GM19023 (cell line): Measurements from ENCODE around the gene THAP11.

ENCODE experiments used
- ATAC-seq: cut with Tn5 transposase; IDR thresholded peaks from one replicate; pipeline ENCODE4 v1.9.1; 2021; ENCODE audit warnings: mild to moderate bottlenecking, moderate library complexity; ENCODE audit not compliant: unreplicated experiment

THAP11 gene

DNA sequence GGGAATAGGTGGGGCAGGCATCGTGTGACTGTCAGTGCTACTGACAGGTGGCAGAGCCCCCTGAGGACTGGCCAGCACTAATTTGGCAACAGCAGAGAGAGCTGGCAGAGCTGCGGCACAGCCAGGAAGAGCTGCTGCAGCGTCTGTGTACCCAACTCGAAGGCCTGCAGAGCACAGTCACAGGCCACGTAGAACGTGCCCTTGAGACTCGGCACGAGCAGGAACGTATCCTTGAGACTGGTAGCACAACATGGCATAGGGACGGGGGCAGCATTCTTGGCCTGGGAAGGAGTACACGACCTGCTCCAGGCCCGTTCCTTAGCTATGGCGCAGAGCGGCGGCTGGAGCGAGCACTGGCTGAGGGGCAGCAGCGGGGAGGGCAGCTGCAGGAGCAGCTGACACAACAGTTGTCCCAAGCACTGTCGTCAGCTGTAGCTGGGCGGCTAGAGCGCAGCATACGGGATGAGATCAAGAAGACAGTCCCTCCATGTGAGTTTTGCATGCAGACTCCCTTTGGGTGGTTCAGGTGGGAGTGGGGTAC is 39.6 kb downstream of the THAP11 start:
- no peak for ATAC-seq

DNA sequence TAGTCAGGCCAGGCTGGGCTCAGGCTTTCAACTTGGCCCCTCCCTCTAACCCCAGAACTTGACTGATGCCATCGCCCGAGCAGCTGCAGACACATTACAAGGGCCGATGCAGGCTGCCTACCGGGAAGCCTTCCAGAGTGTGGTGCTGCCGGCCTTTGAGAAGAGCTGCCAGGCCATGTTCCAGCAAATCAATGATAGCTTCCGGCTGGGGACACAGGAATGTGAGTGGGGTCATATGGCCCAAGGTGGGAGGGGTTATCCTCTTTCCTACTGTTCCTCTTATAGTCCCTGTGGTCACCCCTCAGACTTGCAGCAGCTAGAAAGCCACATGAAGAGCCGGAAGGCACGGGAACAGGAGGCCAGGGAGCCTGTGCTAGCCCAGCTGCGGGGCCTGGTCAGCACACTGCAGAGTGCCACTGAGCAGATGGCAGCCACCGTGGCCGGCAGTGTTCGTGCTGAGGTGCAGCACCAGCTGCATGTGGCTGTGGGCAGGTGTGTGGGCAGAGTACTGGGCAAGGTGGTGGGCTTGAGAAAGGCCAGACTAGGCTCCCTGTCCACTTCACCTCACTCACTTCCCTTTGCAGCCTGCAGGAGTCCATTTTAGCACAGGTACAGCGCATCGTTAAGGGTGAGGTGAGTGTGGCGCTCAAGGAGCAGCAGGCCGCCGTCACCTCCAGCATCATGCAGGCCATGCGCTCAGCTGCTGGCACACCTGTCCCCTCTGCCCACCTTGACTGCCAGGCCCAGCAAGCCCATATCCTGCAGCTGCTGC is 40.4 kb downstream of the THAP11 start:
- ATAC-seq = no peak

GRCh38 chr16:67883146-67883871 is 41.2 kb downstream of the THAP11 start:
- no peak for ATAC-seq

DNA sequence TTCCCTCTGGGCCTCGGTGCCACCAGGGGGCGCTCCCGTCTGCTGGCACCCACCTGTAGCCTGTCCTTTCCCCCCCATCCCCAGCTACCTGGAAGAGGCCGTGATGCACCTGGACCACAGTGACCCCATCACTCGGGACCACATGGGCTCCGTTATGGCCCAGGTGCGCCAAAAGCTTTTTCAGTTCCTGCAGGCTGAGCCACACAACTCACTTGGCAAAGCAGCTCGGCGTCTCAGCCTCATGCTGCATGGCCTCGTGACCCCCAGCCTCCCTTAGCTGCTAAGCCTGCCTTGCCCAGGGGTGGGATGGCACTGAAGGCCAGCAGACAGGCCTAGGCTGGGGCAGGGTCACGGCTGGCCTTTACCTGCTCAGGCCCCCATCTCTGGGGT is 41.7 kb downstream of the THAP11 start:
- ATAC-seq = no peak

DNA sequence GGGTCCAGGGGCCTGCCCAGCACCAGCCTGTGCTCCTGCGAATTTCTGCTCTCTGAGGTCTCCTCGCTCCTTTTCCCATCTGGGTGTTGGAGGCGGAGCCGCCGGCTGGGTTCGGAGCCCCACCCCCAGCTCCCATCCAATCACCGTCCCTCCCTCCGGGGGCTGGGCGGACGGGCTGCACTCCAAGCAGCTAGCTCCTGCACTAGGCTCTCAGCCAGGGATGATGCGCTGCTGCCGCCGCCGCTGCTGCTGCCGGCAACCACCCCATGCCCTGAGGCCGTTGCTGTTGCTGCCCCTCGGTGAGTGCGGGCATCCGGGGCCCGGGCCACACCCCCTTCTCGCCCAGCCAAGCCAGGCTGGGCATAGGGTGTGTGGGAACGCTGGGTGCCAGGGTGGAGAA is 42.6 kb downstream of the THAP11 start, which contains the start of gene NRN1L:
NRN1L (plus strand) TSS at position 202 of the 400 bp plus-strand sequence; CDS start at position 221, 19 bp downstream.
- no peak for ATAC-seq

- ATAC-seq = no peak
These were observed 43.4 kb downstream of the THAP11 start for GRCh38 chr16:67885545-67885944.

GRCh38 chr16:67885976-67886375 is 43.9 kb downstream of the THAP11 start:
- ATAC-seq = no peak

DNA sequence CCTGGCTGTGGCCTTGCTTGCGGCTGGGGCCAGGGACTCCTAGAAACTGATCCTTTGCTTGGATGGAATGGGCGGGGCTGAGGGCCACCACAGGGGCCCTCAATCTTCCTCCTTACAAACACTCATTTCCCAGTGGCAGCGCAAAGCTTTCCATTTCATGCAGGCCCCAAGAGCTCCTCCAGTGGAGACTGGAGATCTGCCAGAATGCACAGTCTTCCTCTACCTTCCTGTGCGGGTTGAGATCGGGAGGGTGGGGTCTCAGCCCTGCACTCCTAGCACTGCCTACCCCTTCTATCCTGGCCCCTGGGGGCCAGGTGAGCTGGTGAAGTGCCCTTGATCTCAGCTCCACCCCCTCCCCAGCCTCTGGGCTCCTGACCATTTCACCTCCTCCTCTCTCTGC is 44.3 kb downstream of the THAP11 start:
- ATAC-seq = no peak

DNA sequence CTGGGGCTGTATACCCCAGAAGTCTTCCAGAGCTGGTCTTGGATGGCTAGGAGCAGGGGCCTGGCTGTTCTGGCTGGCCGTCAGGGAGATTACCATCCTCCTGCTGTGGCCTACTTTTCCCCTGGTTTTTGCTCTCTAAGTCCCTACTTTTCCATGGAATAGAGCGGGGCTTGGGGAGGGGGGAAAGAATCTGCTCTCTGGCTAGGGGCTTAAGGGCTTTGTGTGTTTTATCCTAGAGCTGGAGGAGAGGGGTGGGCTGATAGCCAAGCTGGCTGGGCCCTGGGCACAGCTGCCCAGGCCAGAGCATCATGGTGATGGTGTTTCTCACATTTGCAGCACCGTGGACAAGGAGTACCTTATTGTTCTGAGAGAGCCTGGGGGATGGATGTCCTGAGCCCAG is 46.2 kb downstream of the THAP11 start:
- ATAC-seq = no peak

DNA sequence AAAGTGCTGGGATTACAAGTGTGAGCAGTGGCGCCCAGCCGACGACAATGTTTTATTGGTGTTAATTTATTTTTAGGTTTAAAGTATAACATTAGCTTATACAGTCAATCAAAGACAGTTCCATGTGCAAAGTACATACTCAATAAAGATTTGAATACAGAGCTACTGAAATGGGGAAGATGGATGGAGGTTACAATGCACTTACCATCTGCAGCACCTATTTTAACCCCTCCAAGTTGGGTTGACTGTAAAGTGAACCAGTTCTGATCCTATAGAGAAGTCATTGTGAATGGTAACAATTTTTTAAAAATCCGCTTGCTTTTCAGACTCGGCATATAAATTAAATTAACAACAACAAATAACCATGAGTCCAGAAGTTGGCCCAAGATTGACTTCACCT is 50.3 kb downstream of the THAP11 start:
- no peak for ATAC-seq

GRCh38 chr16:67892899-67893742 is 51.0 kb downstream of the THAP11 start, which contains the start of gene PSKH1:
Gene PSKH1 (plus strand): TSS chr16:67893254. CDS start chr16:67908750, 15,496 bp downstream.
- peak; percentile 95 for ATAC-seq
